BJ (cell line): ENCODE data around the gene CLC. TPM values are rescaled to one million over a fixed set of nuclear protein-coding genes. Genes with fewer than 3 reads are reported as not detected.
"Not testable (repeated sequence)": the region's sequence is repeated elsewhere in the genome, so short reads cannot be mapped to it uniquely, and the experiment has no call there.

Source experiments
- CTCF ChIA-PET: fragments of 350-600 bp; formaldehyde crosslinking; extraction: SDS; loops from one replicate; lab custom pipeline; 2021; ENCODE audit warnings: antibody characterized with exemption, inconsistent platforms; lab: Yijun Ruan, JAX
- POLR2A ChIA-PET: fragments of 300-600 bp; sonication (Branson Sonifier 250); formaldehyde crosslinking; extraction: SDS; loops from one replicate; lab custom pipeline; 2021; ENCODE audit warnings: antibody characterized with exemption; lab: Charles Lee
- DNase-seq: peaks from one replicate; pipeline ENCODE4 v3.0.0-alpha.2; 2011; ENCODE audit warnings: low read depth
- H3K27me3 ChIP-seq: 2 replicates; pipeline ENCODE4 v1.6.0; 2011; ENCODE audit warnings: low read length; ENCODE audit not compliant: control insufficient read depth, insufficient read depth
- H3K36me3 ChIP-seq: 2 replicates; pipeline ENCODE4 v1.5.1; 2011; ENCODE audit warnings: low read length; ENCODE audit not compliant: control insufficient read depth, insufficient read depth
- H3K4me3 ChIP-seq: 2 replicates; pipeline ENCODE4 v1.5.1; 2011; ENCODE audit warnings: low read depth, mild to moderate bottlenecking, control low read depth, low read length
- polyA plus RNA-seq: library from polyadenylated mRNA; depleted of rRNA; stranded (reverse); fragments of >200 nt; gene quantifications from 2 replicates; pipeline ENCODE4 v1.2.3, GENCODE V29; 2011
- TF ChIP-seq, protein P1 (sequence below): IDR thresholded peaks from 2 replicates; pipeline ENCODE4 v1.5.1; 2011; ENCODE audit warnings: low read depth, mild to moderate bottlenecking, control low read depth, inconsistent platforms, low read length, moderate library complexity; ENCODE audit not compliant: insufficient read depth

CLC gene
- polyA plus RNA-seq, 1 experiment, result not detected

DNA sequence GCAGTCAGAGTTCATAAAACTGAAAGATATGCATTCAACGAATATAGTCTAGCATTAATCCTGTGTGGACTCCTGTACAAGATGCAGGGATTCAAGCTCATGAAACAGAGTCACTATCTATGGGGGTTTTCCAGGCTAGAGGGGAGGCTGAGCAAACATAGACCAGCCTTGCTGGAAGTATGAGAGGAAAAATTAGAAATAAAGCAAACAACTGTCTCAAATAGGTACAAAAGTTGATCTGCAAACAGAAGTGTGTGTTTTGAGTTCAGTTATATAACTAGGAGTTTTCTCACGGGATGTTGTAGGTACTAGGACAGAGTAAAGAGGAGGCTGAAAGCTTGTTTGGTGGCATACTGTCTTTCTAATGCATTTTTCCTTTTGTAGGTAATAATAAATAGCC lies 42.1 kb downstream of the CLC start:
- Histone ChIP-seq H3K36me3 (no peaks in the 10 kb centered on the region), H3K4me3 (no peak overlapping the region), H3K27me3 (no peaks in the 10 kb centered on the region)
- ChIA-PET POLR2A (no interaction called here), CTCF (no interaction called here)
- TF ChIP-seq, protein P1, sequence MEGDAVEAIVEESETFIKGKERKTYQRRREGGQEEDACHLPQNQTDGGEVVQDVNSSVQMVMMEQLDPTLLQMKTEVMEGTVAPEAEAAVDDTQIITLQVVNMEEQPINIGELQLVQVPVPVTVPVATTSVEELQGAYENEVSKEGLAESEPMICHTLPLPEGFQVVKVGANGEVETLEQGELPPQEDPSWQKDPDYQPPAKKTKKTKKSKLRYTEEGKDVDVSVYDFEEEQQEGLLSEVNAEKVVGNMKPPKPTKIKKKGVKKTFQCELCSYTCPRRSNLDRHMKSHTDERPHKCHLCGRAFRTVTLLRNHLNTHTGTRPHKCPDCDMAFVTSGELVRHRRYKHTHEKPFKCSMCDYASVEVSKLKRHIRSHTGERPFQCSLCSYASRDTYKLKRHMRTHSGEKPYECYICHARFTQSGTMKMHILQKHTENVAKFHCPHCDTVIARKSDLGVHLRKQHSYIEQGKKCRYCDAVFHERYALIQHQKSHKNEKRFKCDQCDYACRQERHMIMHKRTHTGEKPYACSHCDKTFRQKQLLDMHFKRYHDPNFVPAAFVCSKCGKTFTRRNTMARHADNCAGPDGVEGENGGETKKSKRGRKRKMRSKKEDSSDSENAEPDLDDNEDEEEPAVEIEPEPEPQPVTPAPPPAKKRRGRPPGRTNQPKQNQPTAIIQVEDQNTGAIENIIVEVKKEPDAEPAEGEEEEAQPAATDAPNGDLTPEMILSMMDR, result no peak
- no peak for DNase-seq

DNA sequence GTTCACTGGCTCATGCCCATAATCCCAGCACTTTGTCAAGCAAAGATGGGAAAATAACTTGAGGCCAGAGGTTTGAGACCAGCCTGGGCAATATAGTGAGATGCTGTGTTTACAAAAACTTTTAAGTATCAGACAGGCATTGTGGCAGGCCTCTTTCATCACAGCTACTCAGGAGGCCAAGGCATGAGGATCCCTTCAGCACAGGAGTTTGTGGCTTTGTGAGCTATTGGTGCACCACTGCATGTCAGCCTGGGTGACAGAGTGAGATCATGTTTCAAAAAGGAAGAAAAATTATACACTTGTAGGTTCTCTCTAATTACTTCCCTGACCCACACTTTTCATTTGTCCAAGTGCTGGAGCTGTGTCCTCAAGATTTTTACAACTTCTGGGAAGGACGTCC lies 45.0 kb downstream of the CLC start:
- TF ChIP-seq, protein P1, result no peak
- no peak for DNase-seq
- CTCF ChIA-PET, result no interaction called here
- POLR2A ChIA-PET, result no interaction called here
- H3K36me3 ChIP-seq, result no peaks in the 10 kb centered on the region
- no peak overlapping the region for H3K4me3 ChIP-seq
- no peaks in the 10 kb centered on the region for H3K27me3 ChIP-seq

DNA sequence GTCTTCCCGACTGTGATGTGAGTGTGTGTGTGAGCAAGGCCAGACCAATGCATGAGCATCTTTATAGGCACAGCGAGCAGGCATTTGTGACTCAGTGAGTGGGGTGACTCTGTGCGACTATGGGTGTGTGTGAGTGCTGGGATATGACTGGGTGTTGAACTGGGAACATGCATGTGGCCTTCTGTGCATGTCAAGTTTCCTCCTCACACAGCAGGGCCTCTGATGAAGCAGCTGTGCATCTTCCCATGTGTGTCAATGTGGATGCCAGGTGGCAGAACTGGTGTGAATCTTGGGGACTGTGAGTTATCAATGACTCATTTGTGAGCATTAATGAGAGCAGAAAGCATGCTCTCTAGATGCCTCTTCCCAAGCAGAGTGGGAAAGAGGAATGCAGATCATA lies 45.7 kb downstream of the CLC start:
- DNase-seq, result no peak
- H3K36me3 ChIP-seq, result no peaks in the 10 kb centered on the region
- CTCF ChIA-PET, result no interaction called here
- no peak overlapping the region for H3K4me3 ChIP-seq
- POLR2A ChIA-PET, result no interaction called here
- H3K27me3 ChIP-seq, result no peaks in the 10 kb centered on the region
- TF ChIP-seq, protein P1, result no peak

DNA sequence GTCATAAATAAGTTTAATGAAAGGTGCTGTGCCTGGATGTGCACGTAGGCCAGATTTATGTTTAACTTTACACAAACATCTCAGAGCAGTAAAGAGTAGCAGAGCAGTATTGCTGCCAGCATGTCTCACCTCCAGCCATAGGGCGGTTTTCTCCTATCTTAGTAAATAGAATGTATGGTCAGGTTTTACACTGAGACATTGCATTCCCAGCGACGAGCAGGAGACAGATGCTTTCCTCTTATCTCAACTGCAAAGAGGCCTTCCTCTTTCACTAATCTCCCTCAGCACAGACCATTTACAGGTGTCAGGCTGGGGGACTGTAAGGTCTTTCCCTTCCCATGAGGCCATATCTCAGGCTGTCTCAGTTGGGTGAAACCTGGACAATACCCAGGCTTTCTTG lies 49.2 kb downstream of the CLC start:
- CTCF ChIA-PET, POLR2A ChIA-PET, H3K27me3 ChIP-seq, DNase-seq, H3K4me3 ChIP-seq, H3K36me3 ChIP-seq: not testable (repeated sequence)

DNA sequence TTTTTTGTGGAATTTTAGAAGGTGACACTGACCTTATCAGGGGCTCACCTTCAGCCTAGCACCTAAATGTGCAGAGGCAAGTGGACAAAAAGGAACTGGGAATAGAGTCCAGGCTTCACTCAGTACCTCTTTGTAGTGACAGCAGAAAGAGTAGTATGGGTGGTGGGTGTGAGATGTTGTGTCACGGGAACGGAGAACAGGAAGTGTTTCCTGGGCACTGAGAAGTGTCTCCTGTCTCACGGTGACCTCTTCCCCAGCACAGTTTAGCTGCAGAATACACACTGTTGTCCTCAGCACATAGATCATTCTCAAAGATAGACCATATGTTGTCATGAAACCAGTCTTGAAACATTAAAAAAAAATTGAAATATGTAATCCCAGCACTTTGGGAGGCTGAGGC lies 51.1 kb downstream of the CLC start:
- TF ChIP-seq, protein P1, result no peak
- H3K4me3 ChIP-seq, result no peak overlapping the region
- no peaks in the 10 kb centered on the region for H3K36me3 ChIP-seq
- ChIA-PET POLR2A (no interaction called here), CTCF (no interaction called here)
- no peak for DNase-seq
- H3K27me3 ChIP-seq, result no peaks in the 10 kb centered on the region

DNA sequence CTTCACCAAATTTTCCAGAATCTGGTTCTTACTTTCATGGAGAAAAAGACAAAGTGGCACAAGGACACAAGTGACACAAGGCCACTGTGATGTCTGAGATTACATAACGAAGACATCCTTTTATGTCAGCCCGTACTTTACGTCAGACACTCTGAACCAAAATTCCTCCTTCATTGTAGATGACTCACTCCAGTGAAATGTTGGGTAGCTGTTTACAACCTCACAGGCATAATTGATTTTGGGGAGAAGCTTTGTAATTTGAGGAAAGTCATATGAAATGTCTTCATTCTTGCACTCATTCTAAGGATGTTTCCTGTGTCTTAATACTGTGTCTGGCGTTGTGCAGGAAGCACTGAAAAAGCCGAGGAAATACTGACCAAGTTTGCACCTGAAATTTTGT lies 53.6 kb downstream of the CLC start:
- ChIA-PET POLR2A (no interaction called here), CTCF (no interaction called here)
- TF ChIP-seq, protein P1, result no peak
- no peaks in the 10 kb centered on the region for H3K27me3 ChIP-seq
- H3K36me3 ChIP-seq, result no peaks in the 10 kb centered on the region
- H3K4me3 ChIP-seq, result no peak overlapping the region
- no peak for DNase-seq
